SH-SY5Y (cell line): Measurements from ENCODE around the gene HNRNPF.

Experiments used
- GATA2 ChIP-seq: IDR thresholded peaks from 2 replicates; pipeline ENCODE4 v1.6.1; 2011; ENCODE audit warnings: mild to moderate bottlenecking, low read depth, low read length
- GATA3 ChIP-seq: IDR thresholded peaks from 2 replicates; pipeline ENCODE4 v1.6.1; 2011; ENCODE audit warnings: low read depth, mild to moderate bottlenecking, low read length, moderate library complexity

- TF ChIP-seq GATA2: no peak
- TF ChIP-seq GATA3: no peak
Observed at GRCh38 chr10:43352951-43353350, 56.0 kb downstream of the HNRNPF start.
